Fibroblast of villous mesenchyme (primary cell): ENCODE results near the gene EDC3. TPM values are rescaled to one million over a fixed set of nuclear protein-coding genes. Genes with fewer than 3 reads are reported as not detected.

Experiments
- DNase-seq: peaks from one replicate; pipeline ENCODE4 v3.0.0-alpha.2; 2010; ENCODE audit warnings: low read depth
- H3K4me3 ChIP-seq: 2 replicates; pipeline ENCODE4 v1.5.1; 2011; ENCODE audit warnings: low read depth, mild to moderate bottlenecking, low read length
- CTCF ChIP-seq: IDR thresholded peaks from 2 replicates; pipeline ENCODE4 v1.5.1; 2012; ENCODE audit warnings: low read depth, mild to moderate bottlenecking, low read length; ENCODE audit not compliant: insufficient read depth
- total RNA-seq: library from RNA; depleted of rRNA; stranded (reverse); fragments of >200 nt; gene quantifications from 2 replicates; pipeline ENCODE4 v1.2.3, GENCODE V29; 2012

The EDC3 gene
- total RNA-seq, 1 donor: 11.7 TPM

- no peak overlapping the region for H3K4me3 ChIP-seq
- no peak for TF ChIP-seq CTCF
- DNase-seq: no peak
Observed at GRCh38 chr15:74710319-74711094, 14.7 kb upstream of the EDC3 start.

DNA sequence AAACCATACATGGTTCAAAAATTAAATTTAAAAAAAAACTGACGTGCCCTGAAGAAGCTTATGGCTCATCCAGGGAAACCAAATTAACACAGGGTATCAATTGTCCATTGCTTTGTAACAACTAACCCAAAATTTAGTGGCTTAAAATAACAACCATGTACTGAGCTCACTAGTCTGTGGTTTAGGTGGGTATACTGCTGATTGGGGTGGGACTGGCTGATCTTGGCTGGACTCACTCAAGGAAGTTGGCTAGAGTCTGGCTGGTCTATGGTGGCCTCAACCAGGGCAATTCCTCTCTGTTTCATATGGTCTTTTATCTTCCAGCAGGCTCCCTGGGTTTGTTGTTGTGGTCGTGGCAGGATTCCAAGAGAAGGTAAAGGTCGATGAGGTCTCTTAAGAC lies 14.1 kb upstream of the EDC3 start:
- no peak for TF ChIP-seq CTCF
- H3K4me3 ChIP-seq: no peak overlapping the region
- DNase-seq: no peak

DNA sequence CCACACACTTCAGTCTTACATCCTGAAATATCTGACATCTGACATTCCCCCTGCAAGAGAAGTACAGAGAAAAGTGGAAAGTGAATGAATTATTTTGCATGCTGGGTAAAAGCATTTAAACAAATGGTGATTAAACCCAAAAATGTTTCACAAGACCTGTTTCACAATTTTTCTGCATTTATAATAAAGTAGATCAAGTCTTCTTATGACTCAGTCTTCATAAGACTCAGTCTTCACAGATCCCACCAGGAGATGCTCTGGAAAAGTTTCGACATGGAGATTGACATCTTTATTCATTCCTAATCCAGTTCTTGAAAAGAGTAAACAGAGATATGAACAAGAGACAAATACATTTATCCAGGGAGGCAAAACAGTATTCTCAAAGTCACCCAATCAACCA lies 13.2 kb upstream of the EDC3 start:
- no peak for TF ChIP-seq CTCF
- H3K4me3 ChIP-seq: no peak overlapping the region
- peak; percentile 63 for DNase-seq

DNA sequence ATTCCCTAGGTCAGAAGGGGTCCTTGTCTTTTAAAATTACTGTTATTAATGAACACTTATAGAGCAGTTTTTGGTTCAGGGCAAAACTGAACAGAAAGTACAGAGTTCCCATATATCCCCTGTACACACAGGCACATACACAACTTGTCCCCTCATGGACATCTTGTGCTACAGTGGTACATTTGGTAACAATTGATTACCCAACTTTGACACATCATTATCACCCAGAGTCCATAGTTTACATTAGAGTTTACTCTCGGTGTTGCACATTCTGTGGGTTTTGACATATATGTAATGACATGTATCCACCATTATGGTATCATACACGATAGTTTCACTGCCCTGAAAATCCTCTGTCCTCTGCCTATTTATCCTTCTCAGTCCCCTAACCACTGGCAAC lies 984 bp upstream of the EDC3 start:
- TF ChIP-seq CTCF: no peak
- H3K4me3 ChIP-seq: no peak overlapping the region
- no peak for DNase-seq

- peak overlapping the region; percentile 85 for H3K4me3 ChIP-seq
- no peak for TF ChIP-seq CTCF
- DNase-seq: no peak
Observed at GRCh38 chr15:74696398-74696729, 540 bp upstream of the EDC3 start.

GRCh38 chr15:74692327-74692726 lies 3.5 kb downstream of the EDC3 start:
- no peak overlapping the region for H3K4me3 ChIP-seq
- DNase-seq: no peak
- TF ChIP-seq CTCF: no peak

GRCh38 chr15:74683758-74684157 lies 12.1 kb downstream of the EDC3 start:
- no peak for TF ChIP-seq CTCF
- no peak for DNase-seq
- no peak overlapping the region for H3K4me3 ChIP-seq
